ENCODE measurements around the gene MT1M.

MT1M gene

DNA sequence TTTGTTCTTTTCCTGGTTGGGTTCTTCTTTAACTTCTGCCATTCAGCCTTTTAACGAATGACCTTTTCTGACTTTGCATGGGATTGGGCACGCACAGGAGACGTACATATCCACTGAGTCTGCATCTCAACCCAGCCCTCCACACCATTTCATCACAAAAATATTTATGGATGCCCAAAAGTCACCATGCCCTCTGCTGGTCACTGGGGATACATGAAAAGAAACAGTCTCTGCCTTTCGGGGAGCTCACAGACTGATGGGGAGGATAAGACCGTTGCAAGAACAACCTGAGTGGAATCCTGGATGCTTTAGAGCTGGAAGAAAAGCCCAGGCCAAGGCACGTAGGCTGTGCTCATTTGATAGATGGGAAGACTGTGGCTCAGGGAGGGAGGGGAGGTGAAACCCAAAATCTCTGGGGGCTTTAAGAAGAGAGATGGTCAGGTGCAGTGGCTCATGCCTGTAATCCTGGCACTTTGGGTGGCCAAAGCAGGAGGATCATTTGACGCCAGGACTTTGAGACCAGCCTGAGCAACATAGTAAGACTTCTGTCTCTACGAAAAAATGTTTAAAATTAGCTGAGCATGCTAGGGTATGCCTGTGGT is 32.0 kb upstream of the MT1M start:
- Histone ChIP-seq H3F3A (ENCODE audit: low read depth) (no peaks in the 10 kb centered on the region), H3K4me1 (ENCODE audit: insufficient read depth, low read length, poor library complexity, severe bottlenecking) (no peaks in the 10 kb centered on the region), H3K36me3 (ENCODE audit: insufficient read depth, low read length) (no peaks in the 10 kb centered on the region), H3K27me3 (ENCODE audit: insufficient read depth, low read length, poor library complexity, severe bottlenecking) (no peaks in the 10 kb centered on the region), H2AFZ (ENCODE audit: low read length) (no peak overlapping the region; the same call in 1 of the 2 replicates), H3K79me2 (ENCODE audit: insufficient read depth, low read length) (no peaks in the 10 kb centered on the region), H3K9me2 (replicated peaks; ENCODE audit: low read depth, low read length) (no peaks in the 10 kb centered on the region), H4K20me1 (ENCODE audit: insufficient read depth, low read length, poor library complexity, severe bottlenecking) (no peaks in the 10 kb centered on the region), H3K4me3 (ENCODE audit: low read length, poor library complexity, severe bottlenecking) (no peak overlapping the region), H3K9ac (ENCODE audit: low read depth, low read length, poor library complexity, severe bottlenecking) (no peak overlapping the region), H3K9me3 (ENCODE audit: insufficient read depth, low read depth, low read length) (no peaks in the 10 kb centered on the region), H3K4me2 (ENCODE audit: low read depth, low read length, poor library complexity, severe bottlenecking) (no peak overlapping the region)
- TF ChIP-seq, protein P1, sequence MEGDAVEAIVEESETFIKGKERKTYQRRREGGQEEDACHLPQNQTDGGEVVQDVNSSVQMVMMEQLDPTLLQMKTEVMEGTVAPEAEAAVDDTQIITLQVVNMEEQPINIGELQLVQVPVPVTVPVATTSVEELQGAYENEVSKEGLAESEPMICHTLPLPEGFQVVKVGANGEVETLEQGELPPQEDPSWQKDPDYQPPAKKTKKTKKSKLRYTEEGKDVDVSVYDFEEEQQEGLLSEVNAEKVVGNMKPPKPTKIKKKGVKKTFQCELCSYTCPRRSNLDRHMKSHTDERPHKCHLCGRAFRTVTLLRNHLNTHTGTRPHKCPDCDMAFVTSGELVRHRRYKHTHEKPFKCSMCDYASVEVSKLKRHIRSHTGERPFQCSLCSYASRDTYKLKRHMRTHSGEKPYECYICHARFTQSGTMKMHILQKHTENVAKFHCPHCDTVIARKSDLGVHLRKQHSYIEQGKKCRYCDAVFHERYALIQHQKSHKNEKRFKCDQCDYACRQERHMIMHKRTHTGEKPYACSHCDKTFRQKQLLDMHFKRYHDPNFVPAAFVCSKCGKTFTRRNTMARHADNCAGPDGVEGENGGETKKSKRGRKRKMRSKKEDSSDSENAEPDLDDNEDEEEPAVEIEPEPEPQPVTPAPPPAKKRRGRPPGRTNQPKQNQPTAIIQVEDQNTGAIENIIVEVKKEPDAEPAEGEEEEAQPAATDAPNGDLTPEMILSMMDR (conservative IDR thresholded peaks at IDR 0.05; ENCODE audit: low read length) = peak; percentile 85
- no peak for TF ChIP-seq EZH2phosphoT487 (IDR thresholded peaks at IDR 0.05; ENCODE audit: borderline replicate concordance)

DNA sequence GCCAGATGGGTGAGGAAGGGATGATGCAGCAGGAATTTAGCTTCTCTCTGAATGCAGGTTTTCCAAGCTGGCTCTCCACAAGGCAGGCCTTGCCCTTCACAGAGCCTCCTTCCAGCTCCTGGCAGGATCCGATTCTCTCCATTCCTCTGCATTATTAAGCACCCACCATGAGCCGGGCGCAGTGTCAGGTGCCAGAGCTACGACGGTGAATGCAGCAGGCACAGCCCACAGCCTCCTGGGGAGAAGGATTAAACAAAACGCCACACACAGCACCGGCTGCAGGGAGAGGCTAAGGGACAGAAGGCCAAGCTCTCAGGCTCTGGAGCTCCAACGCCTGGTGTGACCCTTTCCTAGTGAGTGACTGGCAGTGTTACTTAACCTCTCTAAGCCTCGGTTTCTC is 31.1 kb upstream of the MT1M start:
- Histone ChIP-seq H3K79me2 (ENCODE audit: insufficient read depth, low read length) (no peaks in the 10 kb centered on the region), H3K4me2 (ENCODE audit: low read depth, low read length, poor library complexity, severe bottlenecking) (no peak overlapping the region), H3K27me3 (ENCODE audit: insufficient read depth, low read length, poor library complexity, severe bottlenecking) (no peaks in the 10 kb centered on the region), H3K4me3 (ENCODE audit: low read length, poor library complexity, severe bottlenecking) (no peak overlapping the region), H3K9ac (ENCODE audit: low read depth, low read length, poor library complexity, severe bottlenecking) (no peak overlapping the region), H3K9me2 (replicated peaks; ENCODE audit: low read depth, low read length) (no peaks in the 10 kb centered on the region), H3K4me1 (ENCODE audit: insufficient read depth, low read length, poor library complexity, severe bottlenecking) (no peaks in the 10 kb centered on the region), H2AFZ (ENCODE audit: low read length) (no peak overlapping the region), H4K20me1 (ENCODE audit: insufficient read depth, low read length, poor library complexity, severe bottlenecking) (no peaks in the 10 kb centered on the region), H3F3A (ENCODE audit: low read depth) (no peaks in the 10 kb centered on the region), H3K36me3 (ENCODE audit: insufficient read depth, low read length) (no peaks in the 10 kb centered on the region), H3K9me3 (ENCODE audit: insufficient read depth, low read depth, low read length) (no peaks in the 10 kb centered on the region)
- no peak for TF ChIP-seq EZH2phosphoT487 (IDR thresholded peaks at IDR 0.05; ENCODE audit: borderline replicate concordance)
- TF ChIP-seq, protein P1 (conservative IDR thresholded peaks at IDR 0.05; ENCODE audit: low read length) = no peak

DNA sequence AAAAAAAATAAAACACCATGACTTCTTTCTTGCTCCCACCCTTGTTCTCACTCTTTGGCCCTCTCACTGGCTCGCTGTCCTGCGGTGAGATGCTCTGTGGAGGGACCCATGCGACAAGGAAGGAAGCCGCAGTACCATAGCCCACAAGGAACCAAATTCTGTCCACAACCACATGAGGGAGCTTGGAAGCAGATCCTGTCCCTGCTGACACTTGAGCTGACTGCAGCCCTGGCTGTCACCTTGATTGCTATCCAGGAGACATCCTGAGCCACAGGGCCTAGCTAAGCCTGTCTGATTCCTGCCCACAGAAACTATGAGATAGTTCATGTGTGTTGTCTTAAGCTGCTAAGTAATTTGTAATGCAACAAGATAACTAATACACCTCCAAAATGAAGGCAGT is 28.9 kb upstream of the MT1M start:
- Histone ChIP-seq H3K4me1 (ENCODE audit: insufficient read depth, low read length, poor library complexity, severe bottlenecking) (peaks cover 5% of the 10 kb centered on the region), H3K79me2 (ENCODE audit: insufficient read depth, low read length) (no peaks in the 10 kb centered on the region), H3K9me2 (replicated peaks; ENCODE audit: low read depth, low read length) (no peaks in the 10 kb centered on the region), H3K27me3 (ENCODE audit: insufficient read depth, low read length, poor library complexity, severe bottlenecking) (no peaks in the 10 kb centered on the region), H3K9me3 (ENCODE audit: insufficient read depth, low read depth, low read length) (no peaks in the 10 kb centered on the region), H3K4me2 (ENCODE audit: low read depth, low read length, poor library complexity, severe bottlenecking) (no peak overlapping the region), H3K9ac (ENCODE audit: low read depth, low read length, poor library complexity, severe bottlenecking) (no peak overlapping the region), H3K36me3 (ENCODE audit: insufficient read depth, low read length) (no peaks in the 10 kb centered on the region), H3F3A (ENCODE audit: low read depth) (no peaks in the 10 kb centered on the region), H2AFZ (ENCODE audit: low read length) (no peak overlapping the region; the same call in 1 of the 2 replicates), H4K20me1 (ENCODE audit: insufficient read depth, low read length, poor library complexity, severe bottlenecking) (no peaks in the 10 kb centered on the region), H3K4me3 (ENCODE audit: low read length, poor library complexity, severe bottlenecking) (no peak overlapping the region)
- TF ChIP-seq, protein P1 (conservative IDR thresholded peaks at IDR 0.05; ENCODE audit: low read length) = no peak; the same call in 1 of the 2 replicates
- TF ChIP-seq EZH2phosphoT487 (IDR thresholded peaks at IDR 0.05; ENCODE audit: borderline replicate concordance) = no peak

Data from Loucy (cell line).